Measurements from ENCODE around the gene TRPV4.
A peak's percentile ranks its signal among the peaks of the same experiment; 100 is the strongest.
"Not testable (repeated sequence)": the region's sequence is repeated elsewhere in the genome, so short reads cannot be mapped to it uniquely, and the experiment has no call there.

TRPV4 gene

DNA sequence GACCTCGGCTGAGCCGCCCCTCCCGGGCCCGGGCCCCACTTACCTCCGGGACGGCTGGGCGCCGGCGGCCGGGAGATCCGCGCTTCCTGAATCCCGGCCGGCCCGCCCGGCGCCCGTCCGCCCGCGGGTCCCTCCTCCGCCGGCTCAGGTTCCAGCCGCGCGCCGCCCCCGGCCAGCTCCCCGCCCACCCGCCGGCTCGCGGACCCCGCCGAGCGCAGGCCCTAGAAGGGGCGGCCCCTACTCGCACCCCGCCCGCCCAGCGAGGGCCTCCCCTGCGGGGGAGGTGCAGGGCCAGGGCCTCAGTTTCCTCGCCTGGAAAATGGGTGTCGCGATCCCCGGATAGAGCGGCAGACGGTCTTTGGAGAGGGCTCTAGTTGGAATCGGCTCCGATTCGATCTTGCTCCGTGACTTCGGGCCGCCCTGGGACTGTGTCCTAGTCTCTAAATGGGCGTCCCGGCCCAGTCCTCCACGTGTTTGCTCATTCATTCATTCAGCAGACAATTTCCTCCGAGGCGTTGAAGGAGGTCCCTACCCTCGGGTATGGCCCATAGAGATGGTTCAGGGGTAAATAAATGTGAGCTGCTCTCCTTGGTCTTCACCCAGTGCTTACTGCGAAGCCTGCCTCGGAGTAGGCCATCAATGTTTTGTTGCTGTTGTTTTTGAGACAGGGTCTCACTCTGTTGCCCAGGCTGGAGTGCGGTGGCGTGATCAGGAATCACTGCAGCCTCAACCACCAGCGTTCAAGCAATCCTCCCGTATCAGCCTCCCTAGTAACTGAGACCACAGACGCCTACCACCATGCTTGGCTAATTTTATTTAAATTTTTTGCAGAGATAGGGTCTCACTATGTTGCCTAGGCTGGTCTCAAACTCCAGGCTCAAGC, at the start of gene TRPV4:
TRPV4 (minus strand) TSS at position 92 of the 883 bp plus-strand sequence. CDS start 18,602 bp downstream, outside the sequence.
- DNase-seq: peak; percentile 78

DNA sequence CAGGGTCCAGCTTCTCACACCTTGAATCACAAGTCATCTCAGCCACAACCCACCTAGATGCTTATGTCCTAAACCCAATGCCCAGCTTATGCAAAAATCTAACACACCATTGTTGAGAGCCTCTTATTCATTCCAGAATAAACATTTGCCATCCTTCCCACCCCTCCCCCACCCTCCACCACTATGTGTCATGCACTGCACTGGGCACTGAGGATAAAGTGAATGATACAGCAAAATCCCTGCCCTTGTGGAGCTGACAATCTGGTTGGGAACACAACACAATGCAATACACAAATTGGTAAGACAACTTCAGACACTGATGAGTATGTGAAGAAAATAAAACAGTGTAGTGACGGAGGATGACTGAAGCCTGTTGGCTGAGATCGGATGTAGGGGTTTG, 48.6 kb upstream of the TRPV4 start:
- DNase-seq: peak; percentile 71

DNA sequence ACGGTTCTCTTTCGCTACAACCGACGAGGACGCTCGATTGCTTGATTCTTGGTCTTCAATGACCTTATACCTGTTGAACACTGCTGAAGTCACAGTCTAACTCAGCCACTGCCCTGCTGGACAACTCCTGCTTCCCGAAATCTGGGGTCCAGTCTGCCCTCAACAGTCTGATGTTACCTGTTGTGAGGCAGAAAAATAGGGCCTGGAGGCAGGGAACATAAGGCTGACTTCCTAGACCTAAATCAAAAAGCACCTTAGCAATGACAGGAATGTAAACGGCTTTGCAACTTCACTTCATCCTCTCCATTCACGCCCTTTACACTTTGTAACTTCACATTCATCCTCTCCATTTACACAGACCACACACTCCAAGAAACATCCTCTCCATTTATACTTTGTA, 47.7 kb upstream of the TRPV4 start:
- peak; percentile 64 for DNase-seq

DNA sequence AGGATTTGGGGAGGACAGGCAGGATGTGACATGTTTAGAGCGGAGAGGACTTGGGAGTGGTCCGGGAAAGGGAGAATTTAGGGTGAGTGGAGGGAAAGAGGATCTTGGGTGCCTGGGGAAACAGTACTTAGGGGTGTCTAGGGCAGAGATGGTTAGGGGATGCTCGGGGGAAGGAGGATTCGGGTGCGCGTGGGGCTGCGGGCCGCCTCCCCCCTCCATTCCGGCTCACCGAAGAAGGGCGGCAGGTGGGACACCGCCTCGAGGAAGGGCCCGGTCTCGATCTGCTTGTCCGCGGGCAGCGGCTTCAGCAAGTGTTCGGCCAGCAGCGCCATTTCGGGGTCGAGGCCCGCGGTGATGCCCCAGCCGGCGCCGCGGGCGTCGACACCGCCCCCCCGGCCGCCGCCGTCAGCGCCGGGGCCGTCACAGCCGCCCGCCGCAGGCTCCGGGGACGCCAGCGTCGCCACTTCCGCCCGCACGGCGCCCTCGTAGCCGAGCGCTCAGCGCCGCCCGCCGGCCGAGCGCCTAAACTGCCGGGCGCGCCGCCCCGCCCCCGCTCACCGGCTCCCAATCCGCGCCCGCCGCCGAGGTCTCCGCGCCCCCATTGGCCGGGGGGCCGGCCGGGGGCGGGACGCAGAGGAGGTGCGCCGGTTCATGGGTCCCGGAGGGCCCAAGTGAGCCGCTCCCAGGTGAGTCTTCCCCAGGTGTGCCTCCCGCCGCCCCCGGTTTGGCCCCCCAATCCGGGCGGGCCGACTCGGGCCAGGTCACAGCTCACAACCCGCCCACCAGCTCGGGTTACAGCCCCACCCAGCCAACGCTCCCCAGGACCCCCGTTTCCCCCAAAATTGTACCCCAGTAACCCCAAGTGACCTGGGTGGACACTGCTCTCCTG, 47.1 kb upstream of the TRPV4 start, which contains the start of gene GLTP:
GLTP (minus strand) TSS at position 499 of the 889 bp plus-strand sequence; CDS start at position 332, 167 bp downstream.
- peak; percentile 98 for DNase-seq

DNA sequence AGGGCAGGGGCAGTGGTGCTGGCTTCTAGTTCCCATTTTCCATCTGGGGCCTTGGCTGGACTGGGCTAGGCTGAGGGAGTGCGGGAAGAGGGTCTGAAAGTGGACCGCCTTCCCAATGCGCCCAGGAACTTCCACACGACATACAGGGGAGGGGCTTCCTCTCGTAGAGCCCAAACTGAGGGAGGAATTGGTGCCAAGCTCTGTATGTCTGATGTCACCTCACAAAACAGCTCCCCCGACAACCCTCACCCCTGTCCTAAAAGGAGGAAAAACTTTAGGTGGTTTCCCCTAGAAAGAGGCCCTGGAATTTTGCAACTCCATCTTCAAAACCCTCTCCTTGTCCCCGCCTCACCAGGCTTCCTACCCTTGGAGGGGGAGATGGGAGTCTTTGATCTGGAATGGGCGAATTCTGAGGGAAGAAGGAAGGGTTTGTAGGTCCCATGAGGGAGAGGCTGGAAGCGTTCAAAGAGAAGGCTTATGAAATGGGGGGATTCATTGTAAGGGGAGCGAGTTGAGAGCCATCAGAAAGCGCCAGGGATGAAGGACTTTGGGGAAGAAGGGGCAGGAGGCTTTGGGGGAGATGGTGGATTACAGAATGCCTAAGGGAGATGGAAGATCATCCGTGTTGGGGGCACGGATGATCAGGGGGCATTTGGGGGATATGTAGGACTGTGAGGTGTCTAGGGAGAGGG, 46.3 kb upstream of the TRPV4 start:
- no peak for DNase-seq

DNA sequence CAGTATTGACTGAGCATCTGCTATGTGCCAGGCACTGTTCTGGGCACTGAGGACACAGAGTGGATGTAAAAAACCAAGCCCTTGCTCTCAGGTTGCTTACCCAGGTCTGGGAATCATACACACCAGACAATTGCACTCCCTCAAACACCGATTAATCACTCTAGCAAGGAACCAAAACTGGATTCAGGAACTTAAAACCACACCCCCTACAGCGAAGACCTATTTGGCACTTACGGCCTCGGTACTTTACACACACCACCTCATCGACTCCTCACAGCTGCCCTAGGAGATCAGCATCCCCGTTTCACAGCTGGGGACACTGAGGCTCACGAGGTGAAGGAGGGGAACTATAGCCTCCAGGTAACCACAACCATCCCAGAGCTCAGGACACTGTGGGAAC, 45.6 kb upstream of the TRPV4 start:
- no peak for DNase-seq

DNA sequence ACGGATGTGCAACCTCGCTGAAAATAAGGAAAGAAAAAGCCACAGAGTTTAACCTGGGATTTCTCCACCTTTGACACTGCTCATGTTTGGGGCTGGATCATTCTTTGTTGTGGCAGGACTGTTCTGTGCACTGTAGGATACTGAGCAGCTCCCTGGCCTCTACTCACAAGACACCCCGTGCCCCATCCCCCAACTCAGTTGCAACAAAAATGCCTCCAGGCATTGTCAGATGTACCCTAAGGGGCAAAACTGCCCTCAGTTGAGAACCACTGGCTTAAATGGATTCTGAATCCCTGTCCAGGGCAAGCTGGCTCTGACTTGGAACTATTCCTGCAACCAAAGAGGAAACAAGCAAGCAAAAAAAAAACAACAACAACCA, 45.0 kb upstream of the TRPV4 start:
- DNase-seq: no peak

DNA sequence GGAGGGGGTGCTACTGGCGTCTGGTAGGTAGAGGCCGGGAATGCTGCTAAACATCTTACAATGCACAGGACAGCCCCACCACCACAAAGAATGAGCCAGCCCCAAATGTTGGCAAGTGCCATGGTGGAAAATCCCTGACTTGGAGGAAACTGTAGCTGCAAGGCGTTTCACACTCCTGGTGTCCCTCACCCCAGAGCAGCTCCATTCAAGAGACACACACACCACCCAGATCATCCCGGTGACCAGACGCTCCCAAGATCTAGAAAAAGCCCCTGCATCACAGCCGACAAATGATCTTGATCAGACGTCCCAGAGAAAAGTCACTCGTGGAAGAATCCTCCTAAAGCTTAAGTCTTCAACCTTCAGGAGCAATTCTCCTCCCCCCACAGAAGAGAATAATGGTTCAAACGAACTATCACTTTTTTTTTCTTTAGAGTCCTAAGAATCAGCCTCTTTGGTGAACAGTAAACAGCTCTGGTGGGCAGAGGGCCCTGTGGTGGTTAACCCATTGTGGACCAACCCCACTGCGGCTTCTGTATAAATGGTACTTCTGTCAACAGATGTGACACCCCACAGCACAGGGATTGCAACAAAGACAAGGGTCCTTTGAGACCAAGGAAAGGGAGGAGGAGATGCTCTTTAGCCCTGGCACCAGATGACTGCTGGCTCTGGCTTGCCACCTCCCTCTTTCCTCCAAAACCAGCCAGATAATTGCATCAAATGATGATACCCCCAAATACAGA, 44.5 kb upstream of the TRPV4 start:
- no peak for DNase-seq

DNA sequence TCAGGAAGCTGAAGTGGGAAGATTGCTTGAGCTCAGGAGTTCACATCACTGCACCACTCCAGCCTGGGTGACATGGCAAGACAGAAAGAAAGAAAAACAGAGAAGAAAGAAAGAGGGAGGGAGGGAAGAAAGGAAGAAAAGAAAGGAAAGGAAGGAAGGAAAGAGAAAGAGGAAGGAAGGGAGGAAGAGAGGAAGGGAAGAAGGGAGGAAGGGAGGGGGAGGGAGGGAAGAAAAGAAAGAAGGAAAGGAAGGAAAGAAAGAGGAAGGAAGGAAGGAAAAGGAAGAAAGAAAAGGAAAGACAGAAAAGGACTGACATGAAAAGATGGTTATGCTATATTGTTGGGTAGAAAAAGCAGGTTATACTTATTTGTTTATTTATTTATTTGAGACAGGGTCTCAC, 43.2 kb upstream of the TRPV4 start:
- DNase-seq: no peak

DNA sequence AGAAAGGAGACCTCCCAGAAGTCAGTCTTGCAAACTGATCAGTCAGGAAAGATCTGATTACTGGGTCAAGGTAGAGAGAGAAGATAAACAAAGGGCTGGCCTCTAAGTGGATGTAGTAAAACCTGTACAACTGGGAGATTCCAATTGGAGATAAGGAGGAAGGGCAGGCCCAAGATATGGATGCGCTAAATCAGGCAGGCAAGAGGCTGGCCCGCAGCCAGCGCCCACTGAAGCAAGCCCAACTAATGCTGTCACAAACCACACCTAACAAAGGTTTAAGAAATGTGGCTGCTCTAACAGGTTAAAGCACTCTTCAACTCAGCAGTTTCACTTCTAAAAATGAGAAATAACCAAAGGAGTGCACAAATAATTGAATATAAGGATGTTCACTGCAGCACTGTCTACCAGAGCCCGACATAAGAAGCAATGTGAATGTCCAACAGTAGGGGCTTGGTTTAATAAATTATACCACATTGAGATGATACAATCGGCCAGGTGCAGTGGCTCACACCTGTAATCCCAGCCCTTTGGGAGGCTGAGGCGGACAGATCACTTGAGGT, 42.5 kb upstream of the TRPV4 start:
- DNase-seq: peak; percentile 62

DNA sequence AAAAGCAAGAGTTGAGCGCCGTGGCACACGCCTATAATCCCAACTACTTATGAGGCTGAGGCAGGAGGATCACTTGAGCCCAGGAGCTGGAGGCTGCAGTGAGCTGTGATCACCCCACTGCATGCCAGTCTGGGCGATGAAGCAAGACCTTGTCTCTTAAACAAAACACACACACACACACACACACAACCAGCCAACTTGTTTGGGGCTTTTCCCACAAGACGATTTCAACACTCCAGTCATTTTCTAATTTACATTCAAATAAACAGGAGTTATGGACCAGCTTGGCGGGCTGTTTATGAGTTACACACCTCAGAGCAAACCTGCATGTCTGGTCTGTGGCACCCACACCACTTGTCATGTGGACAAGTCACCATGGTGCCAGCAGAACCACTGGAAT, 40.5 kb upstream of the TRPV4 start:
- no peak for DNase-seq

DNA sequence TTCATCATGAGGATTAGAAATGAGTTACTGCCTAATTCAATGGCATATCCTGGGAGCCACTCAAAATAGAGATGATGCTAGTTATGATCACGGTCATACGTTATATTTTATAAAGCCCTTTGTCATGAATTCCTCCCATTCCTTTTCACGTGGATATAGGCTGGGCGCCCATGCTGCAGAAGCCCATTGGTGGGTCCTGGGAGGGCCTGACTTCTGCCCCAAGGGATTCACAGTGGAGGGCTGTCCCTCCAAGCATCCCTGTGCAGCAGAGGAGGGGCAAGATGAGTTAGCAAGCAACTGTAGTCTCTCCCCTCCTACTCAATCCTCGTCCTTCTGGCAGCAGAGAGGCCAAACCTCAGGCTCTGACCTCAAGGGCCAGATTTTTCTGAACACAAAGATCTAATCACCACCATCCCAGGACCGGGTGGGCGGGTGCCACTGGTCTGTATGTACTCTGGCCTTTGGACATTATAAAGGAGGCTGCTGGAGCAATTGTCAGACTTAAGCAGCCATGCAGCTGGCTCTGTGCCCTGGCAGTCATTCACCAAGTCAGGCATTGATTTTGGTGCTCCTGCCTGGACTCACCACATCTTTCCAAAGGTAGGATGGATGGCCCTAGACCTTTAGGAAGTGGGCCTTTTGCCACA, 38.6 kb upstream of the TRPV4 start:
- DNase-seq: no peak

DNA sequence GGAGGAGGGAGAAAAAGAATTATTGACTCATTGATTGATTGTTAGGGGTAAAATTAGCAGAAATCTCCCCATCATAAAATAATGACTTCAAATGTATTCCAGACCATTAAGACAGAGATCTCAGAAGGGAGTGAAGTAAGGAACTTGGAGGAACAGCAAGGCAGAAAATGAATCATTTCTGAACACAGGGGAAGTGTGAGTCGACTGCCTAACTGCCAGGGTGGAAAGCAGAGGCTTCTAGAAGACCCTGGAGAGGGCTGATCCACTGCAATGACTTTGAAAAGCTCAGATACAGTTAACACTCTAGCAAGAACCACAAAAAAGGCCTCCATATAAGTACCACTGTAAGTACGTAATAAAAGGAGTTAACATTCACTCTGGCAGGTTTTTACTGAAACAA, 37.5 kb upstream of the TRPV4 start:
- no peak for DNase-seq

DNA sequence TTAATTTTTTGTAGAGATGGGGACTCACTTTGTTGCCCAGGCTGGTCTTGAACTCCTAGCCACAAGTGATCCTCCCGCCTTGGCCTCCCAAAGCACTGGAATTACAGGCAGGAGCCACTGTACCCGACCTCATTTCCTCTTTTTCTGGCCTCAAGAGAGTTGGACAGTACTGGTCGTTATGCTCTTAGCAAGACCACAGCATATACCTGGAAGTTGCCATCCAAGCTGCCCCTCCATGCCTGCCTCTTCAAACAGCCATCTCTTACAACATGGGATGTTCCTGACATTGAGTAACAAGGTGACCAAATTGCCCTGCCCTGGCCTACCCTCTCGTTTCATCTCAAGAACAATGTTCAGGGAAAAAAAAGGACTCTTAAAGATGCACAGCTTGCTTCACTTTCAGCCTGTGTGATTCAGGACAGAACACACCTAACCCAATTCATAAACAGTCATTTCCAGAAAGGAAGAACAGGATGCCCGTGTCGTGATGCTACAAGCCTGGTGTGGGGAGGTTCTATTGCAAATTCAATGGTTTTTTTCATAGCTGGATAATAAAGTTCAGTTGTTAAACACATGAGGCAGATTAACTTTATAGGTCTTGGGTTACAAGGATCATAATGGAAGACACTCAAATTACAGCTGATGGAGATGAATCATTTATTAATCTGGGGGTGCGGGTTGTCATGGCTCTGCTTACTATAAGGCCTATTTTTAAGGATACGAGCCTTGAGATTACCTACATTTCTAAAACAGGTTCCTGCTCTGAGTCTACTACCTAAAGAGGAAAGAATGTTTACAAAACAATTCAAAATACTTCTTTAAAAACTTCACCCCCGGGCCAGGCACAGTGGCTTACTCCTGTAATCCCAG, 35.2 kb upstream of the TRPV4 start:
- no peak for DNase-seq

DNA sequence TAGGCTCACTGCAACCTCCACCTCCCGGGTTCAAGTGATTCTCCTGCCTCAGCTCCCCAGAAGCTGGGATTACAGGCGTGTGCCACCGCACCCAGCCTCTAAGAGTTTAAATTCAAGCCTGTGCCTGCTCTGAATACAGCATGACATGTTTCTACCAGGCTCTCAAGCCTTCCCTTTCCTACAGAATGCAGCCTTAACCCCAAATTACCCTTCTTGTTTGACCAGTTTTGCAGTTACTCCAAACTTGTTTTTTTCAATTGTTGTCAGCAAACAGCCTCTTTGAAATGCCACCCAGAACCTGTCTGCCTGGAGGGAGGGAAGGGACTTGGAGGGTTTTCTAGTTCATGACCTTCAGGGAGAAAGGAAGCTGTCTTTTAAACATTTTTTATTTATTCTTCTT, 31.7 kb upstream of the TRPV4 start:
- DNase-seq: peak; percentile 69

DNA sequence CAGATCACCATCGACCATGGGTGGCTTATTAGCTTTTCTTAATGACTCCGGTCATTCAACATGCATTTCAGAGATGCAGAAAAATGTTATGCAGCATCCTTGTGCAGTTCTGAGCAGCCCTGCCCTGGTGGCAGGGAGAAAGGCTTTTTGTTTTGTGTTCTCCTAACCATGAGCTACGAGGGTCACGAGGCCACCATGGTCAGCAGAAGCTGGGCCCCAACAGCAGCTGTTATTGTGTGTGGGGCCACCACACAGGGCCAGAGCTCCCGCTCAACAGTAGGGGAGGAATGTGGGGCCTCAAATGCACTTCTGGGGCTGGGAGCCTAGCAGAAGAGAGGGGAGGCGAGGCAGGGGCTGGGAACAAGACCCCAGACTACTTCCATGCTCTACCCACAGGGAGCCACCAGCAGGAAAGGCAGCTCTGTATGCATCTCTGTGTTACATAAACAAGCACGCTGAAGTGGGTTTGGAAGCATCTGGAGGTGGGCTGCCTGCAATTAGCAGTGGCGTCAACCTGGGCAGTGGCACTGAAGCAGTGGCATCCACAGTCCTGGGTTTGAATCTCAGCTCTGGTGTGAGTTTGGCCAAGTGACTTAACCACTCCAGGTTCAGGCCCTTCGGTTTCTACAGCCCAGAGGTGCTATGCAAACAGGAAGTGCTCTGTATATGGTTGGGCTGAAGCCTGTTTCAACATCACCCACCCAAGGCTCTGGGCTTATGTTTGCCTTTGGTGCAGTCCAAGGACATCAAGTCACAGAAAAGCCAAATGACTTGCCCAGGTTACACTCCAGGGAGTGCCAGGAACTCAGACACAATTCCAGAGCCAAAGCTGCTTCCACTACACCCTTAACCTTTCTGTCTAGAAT, 30.9 kb upstream of the TRPV4 start:
- peak; percentile 74 for DNase-seq

DNA sequence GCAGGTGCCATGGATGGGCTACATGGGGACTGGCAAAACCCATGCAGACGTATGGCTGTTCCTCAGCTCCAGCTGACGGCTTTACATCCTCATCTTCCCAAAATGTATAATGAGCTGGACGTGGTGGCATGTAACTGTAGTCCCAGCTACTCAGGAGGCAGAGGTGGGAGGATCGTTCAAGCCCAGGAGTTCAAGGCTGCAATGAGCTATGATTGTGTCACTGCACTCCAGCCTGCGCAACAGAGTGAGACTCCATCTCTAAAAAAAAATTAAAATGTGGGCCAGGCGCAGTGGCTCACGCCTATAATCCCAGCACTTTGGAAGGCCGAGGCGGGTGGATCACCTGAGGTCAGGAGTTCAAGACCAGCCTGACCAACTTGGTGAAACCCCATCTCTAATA, 29.3 kb upstream of the TRPV4 start:
- not testable (repeated sequence) for DNase-seq

DNA sequence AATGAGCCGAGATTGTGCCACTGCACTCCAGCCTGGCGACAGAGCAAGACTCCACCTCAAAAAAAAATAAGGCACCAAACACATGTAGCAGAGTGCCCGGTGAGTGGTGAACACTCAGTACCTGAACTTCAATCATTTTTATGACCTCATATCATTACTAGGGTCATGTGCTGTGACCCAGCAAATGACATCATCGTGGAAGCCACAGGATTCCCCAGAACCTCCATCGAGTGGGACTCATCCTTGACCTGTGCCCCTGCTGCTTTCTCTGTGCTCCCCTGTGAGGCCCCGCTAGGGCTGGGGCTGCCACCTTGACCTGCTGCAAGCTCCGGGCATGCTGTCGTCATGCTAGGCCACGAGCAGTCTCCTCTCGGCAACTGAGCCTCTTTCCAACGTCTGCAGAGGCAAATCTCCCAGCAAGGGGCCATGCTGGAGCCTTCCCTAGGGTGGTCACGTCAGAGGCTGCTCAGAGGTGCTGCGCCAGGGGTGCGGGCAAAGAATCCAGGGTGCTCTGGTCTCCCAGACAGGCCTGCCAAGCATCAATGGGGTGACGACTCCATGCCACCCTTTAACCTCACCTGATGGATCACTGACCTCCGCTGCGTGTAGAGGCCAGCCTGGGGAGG, 28.6 kb upstream of the TRPV4 start:
- no peak for DNase-seq

DNA sequence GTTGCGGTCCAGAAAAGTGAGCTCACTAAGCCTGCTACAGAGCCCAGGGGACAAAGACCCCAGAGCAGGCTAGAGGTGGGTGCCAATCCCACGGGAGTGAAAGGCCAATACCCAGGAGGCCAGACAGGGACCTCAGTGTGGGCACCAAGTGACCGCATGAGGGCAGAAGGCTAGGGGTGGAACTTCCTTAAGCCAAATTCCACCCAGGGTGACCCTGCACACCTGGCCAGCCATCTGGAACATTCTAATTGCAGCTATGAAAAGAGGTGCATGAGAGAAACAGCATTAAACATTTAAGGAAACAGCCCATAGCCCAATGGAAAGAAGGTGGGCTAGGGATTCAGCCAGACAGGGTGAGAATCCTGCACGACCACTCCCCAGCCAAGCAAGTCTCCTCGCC, 27.8 kb upstream of the TRPV4 start:
- no peak for DNase-seq
